OCI-M2 (cell line): ENCODE results near the gene TTLL9.

Experiments used
- DNase-seq: peaks from one replicate; lab custom pipeline; 2025; ENCODE audit not compliant: unreplicated experiment; lab: John Stamatoyannopoulos, UW

Gene TTLL9

GRCh38 chr20:31877684-31878083, 7.2 kb downstream of the TTLL9 start:
- no peak for DNase-seq

GRCh38 chr20:31879143-31879987, 8.9 kb downstream of the TTLL9 start:
- peak; percentile 89 for DNase-seq

- DNase-seq = no peak
Observed at GRCh38 chr20:31881945-31882344, 11.5 kb downstream of the TTLL9 start.

- no peak for DNase-seq
Observed at GRCh38 chr20:31883829-31884228, 13.4 kb downstream of the TTLL9 start.

GRCh38 chr20:31890646-31891045, 20.2 kb downstream of the TTLL9 start:
- no peak for DNase-seq

GRCh38 chr20:31894980-31895675, 24.7 kb downstream of the TTLL9 start:
- DNase-seq = no peak

GRCh38 chr20:31896049-31896448, 25.6 kb downstream of the TTLL9 start:
- no peak for DNase-seq

GRCh38 chr20:31897541-31897940, 27.1 kb downstream of the TTLL9 start:
- no peak for DNase-seq

- DNase-seq = no peak
Observed at GRCh38 chr20:31901615-31902014, 31.2 kb downstream of the TTLL9 start.

GRCh38 chr20:31903627-31904386, 33.4 kb downstream of the TTLL9 start:
- no peak for DNase-seq

- no peak for DNase-seq
Observed at GRCh38 chr20:31906001-31906400, 35.6 kb downstream of the TTLL9 start.

GRCh38 chr20:31907046-31907445, 36.6 kb downstream of the TTLL9 start:
- DNase-seq = no peak

GRCh38 chr20:31908016-31908415, 37.6 kb downstream of the TTLL9 start:
- DNase-seq = no peak

- DNase-seq = no peak
Observed at GRCh38 chr20:31908424-31908823, 38.0 kb downstream of the TTLL9 start.

GRCh38 chr20:31909253-31910070, 39.0 kb downstream of the TTLL9 start:
- DNase-seq = no peak

- DNase-seq = no peak
Observed at GRCh38 chr20:31910071-31910803, 39.8 kb downstream of the TTLL9 start.

GRCh38 chr20:31913431-31914157, 43.2 kb downstream of the TTLL9 start:
- no peak for DNase-seq

GRCh38 chr20:31914170-31914569, 43.7 kb downstream of the TTLL9 start:
- no peak for DNase-seq

- DNase-seq = no peak
Observed at GRCh38 chr20:31915491-31916280, 45.3 kb downstream of the TTLL9 start.
